Fibroblast of the aortic adventitia (primary cell): Measurements from ENCODE around the gene PAX7. TPM values are rescaled to one million over a fixed set of nuclear protein-coding genes. Genes with fewer than 3 reads are reported as not detected.

Source experiments
- DNase-seq: peaks from one replicate; pipeline ENCODE4 v3.0.0-alpha.2; 2010; ENCODE audit warnings: low read depth
- H3K4me3 ChIP-seq: 2 replicates; pipeline ENCODE4 v1.5.1; 2011; ENCODE audit warnings: low read depth, mild to moderate bottlenecking, control low read depth, low read length, moderate library complexity
- CTCF ChIP-seq: IDR thresholded peaks from 2 replicates; pipeline ENCODE4 v1.5.1; 2011; ENCODE audit warnings: mild to moderate bottlenecking, low read length, control low read depth, inconsistent platforms; ENCODE audit not compliant: insufficient read depth
- total RNA-seq: library from RNA; depleted of rRNA; stranded (reverse); fragments of >200 nt; gene quantifications from 2 replicates; pipeline ENCODE4 v1.2.3, GENCODE V29; 2012; ENCODE audit warnings: low replicate concordance

PAX7 gene
- total RNA-seq, 1 donor = not detected

- DNase-seq = no peak
- no peak for TF ChIP-seq CTCF
- H3K4me3 ChIP-seq = no peak overlapping the region
These were observed 91.6 kb downstream of the PAX7 start for GRCh38 chr1:18722270-18722669.

DNA sequence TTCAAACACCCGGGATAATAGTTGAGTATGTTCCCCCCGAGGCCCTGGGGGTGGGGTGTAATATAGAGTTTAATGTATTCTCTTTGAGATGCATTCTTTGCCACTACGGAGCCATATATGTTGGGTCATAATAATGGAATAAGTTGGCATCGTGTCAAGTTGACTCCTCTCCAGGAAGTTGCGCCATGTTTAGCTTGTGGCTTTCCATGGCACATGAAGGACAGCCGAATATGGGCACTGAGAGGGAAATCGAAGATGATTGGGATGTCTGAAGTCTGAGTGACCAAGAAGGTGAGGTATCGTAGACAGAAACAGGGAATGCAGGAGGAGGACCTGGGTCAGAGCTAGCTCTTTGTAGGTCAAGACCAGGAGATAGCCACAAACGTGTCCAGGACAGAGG is 92.6 kb downstream of the PAX7 start:
- H3K4me3 ChIP-seq = no peak overlapping the region
- DNase-seq = no peak
- TF ChIP-seq CTCF = no peak

DNA sequence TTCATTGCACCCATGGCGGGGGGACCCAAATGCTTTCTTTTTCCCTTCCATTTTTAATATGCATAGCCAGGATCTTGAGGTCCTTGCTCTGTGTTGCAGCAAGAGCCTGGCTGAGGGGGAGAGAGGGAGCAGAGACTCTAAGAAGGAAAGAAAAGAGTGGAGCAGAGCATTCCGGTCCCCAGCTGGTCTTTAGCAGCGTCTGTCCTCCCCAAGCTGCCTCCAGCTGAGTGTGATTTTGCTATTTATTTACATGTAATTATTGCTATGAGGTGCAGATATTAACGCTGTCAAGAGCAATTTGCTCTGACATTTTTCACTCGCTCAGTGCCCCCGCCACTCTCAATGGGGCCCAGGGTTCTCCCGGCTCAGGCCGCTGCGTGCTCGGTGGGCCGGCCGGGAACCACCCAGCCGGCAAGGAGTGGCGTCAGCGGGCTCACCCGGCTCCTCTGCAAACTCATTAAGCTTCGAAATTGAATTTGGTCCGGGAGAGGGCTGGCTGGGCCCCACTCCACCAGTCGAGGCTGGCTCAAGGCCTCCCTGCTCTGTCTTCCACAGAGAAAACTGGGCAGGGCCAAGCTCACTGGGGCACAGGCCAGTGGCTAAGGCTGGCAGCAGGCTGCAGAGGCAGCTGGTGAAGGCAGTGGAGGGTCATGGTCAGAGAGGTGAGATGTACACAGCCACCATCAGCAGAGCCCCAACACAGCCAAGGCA is 93.2 kb downstream of the PAX7 start:
- DNase-seq = no peak
- no peak for TF ChIP-seq CTCF
- no peak overlapping the region for H3K4me3 ChIP-seq

DNA sequence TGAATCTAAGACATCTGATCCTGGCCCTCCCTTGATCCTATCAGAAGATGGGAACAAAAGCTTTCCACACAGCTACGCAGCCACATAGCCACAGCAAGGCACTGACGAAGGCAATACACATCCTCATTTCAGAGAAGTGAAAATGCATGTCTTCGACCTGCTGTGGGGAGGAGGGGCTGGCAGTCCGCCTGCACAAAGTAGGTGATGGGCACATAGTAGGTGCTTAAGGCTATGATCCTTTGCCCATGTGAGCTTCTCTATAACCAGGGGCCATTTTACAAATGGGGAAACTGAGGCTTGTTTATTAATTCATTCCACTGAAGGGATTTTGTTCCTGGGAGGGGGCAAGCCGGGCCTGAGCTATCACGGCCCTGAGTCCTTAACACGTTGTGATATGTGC is 94.2 kb downstream of the PAX7 start:
- no peak for TF ChIP-seq CTCF
- no peak for DNase-seq
- H3K4me3 ChIP-seq = no peak overlapping the region

- no peak for TF ChIP-seq CTCF
- no peak overlapping the region for H3K4me3 ChIP-seq
- DNase-seq = no peak
These were observed 94.7 kb downstream of the PAX7 start for GRCh38 chr1:18725231-18725895.

DNA sequence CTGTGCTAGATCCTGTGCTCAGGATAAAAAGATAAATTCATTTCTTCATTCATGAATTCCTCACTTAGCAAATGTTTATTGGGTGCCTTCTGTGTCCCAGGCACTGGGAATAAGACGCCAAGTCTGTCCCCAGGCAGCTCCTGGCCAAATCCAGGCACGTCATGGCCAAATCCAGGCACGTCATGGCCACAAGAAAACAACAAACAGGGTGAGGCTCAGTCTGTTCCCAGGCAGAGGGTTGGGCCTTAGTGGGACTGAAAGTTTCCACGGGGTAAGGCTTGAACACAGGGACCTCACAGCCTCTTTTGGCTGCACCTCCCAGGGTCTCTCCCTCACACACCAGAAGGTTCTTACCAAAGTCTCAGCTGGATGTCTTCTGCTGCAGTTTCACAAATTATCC is 95.7 kb downstream of the PAX7 start:
- DNase-seq = no peak
- no peak for TF ChIP-seq CTCF
- no peak overlapping the region for H3K4me3 ChIP-seq
